Osteocyte (in vitro differentiated cells): ENCODE measurements around the gene PLCH2. TPM values are rescaled to one million over a fixed set of nuclear protein-coding genes. Genes with fewer than 3 reads are reported as not detected.

Experiments
- DNase-seq: peaks from one replicate; pipeline ENCODE4 v3.0.0; 2021; ENCODE audit warnings: mixed read lengths; ENCODE audit not compliant: unreplicated experiment; ENCODE audit errors: extremely low spot score
- H3K27ac Mint-ChIP-seq: one replicate; pipeline ENCODE4 v1.8.0; 2021; ENCODE audit warnings: mild to moderate bottlenecking, mixed read lengths; ENCODE audit not compliant: unreplicated experiment
- H3K27me3 Mint-ChIP-seq: one replicate; pipeline ENCODE4 v1.8.0; 2021; ENCODE audit warnings: mixed read lengths; ENCODE audit not compliant: unreplicated experiment
- H3K36me3 Mint-ChIP-seq: one replicate; pipeline ENCODE4 v1.8.0; 2021; ENCODE audit warnings: mixed read lengths; ENCODE audit not compliant: unreplicated experiment
- H3K4me1 Mint-ChIP-seq: one replicate; pipeline ENCODE4 v1.8.0; 2021; ENCODE audit warnings: mixed read lengths; ENCODE audit not compliant: unreplicated experiment
- H3K4me3 Mint-ChIP-seq: one replicate; pipeline ENCODE4 v1.8.0; 2021; ENCODE audit warnings: mild to moderate bottlenecking, moderate library complexity, mixed read lengths; ENCODE audit not compliant: unreplicated experiment
- H3K9me3 Mint-ChIP-seq: one replicate; pipeline ENCODE4 v1.8.0; 2021; ENCODE audit warnings: mixed read lengths; ENCODE audit not compliant: unreplicated experiment
- total RNA-seq: library from RNA; stranded (reverse); gene quantifications from 2 replicates; pipeline ENCODE4 v1.2.1, GENCODE V29; 2021
- TF ChIP-seq, protein P1 (sequence below): fragments of 200-600 bp; sonication (generic); IDR thresholded peaks from 2 replicates; pipeline ENCODE4 v1.5.0; 2021; ENCODE audit warnings: antibody characterized with exemption, mild to moderate bottlenecking, moderate library complexity

The PLCH2 gene
- total RNA-seq, 1 donor from 2014 or later: 12.6 TPM

DNA sequence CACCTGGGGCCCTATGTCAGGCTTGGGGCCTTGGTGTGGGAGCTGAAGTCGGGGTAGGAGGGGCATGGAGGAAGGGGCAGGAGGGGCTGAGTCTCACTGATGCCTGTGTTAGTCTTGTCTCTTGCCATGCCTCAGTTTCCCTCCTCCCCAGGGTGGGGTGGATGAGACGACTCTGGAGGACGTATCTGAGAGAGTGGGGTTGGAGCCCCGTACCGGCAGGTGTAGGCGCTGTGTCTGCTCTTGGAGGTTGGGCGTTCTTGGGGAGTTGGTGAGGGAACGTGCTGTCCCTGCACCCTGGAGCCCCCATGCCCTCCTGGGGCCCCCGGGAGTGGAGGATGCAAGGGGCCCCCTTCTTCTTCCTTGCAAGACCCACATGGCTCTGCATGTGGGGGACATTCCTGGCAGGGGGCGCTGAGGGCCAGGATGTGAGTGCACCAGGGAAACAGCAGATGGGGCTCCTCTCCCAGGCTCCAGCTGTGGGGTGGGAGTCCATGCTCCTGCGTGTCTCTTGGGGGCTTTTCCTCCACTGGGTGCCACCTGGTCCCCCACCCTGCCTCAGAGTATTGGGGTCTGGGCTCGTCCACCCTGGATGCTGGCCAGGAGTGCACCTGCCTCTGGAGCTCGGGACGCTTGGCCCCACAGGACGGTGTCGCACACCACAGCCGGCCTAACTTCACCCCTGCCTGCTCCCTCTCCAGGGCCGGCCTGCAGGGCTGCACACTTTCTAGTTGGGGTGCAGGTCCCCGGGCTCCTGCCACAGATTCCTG is 78.7 kb downstream of the PLCH2 start:
- TF ChIP-seq, protein P1, sequence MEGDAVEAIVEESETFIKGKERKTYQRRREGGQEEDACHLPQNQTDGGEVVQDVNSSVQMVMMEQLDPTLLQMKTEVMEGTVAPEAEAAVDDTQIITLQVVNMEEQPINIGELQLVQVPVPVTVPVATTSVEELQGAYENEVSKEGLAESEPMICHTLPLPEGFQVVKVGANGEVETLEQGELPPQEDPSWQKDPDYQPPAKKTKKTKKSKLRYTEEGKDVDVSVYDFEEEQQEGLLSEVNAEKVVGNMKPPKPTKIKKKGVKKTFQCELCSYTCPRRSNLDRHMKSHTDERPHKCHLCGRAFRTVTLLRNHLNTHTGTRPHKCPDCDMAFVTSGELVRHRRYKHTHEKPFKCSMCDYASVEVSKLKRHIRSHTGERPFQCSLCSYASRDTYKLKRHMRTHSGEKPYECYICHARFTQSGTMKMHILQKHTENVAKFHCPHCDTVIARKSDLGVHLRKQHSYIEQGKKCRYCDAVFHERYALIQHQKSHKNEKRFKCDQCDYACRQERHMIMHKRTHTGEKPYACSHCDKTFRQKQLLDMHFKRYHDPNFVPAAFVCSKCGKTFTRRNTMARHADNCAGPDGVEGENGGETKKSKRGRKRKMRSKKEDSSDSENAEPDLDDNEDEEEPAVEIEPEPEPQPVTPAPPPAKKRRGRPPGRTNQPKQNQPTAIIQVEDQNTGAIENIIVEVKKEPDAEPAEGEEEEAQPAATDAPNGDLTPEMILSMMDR: peak; percentile 52
- Mint-ChIP-seq H3K4me3 (no peak overlapping the region), H3K9me3 (no peaks in the 10 kb centered on the region), H3K27ac (no peak overlapping the region), H3K27me3 (no peaks in the 10 kb centered on the region), H3K4me1 (peaks cover 22% of the 10 kb centered on the region), H3K36me3 (no peaks in the 10 kb centered on the region)
- DNase-seq: no peak

Other genes starting within 250 kb of the PLCH2 start
- gene SKI, start 248.0 kb upstream of the PLCH2 start, total RNA-seq: 131 and 132 TPM in 2 replicates
- gene MORN1, start 84.7 kb upstream of the PLCH2 start, total RNA-seq: 10.9 and 12.7 TPM in 2 replicates
- 144 and 147 TPM in 2 replicates for gene RER1, start 84.4 kb upstream of the PLCH2 start, total RNA-seq
- 23.1 and 25.6 TPM in 2 replicates for gene PEX10, start 63.7 kb upstream of the PLCH2 start, total RNA-seq
- 34.1 and 34.4 TPM in 2 replicates for gene PANK4, start 50.3 kb downstream of the PLCH2 start, total RNA-seq
- gene HES5, start 54.0 kb downstream of the PLCH2 start, total RNA-seq: 0.29 TPM in 1 of 2 replicates, not detected in the other
- gene TNFRSF14, start 80.1 kb downstream of the PLCH2 start, total RNA-seq: 6.5 TPM in 2 replicates
- 24.0 and 24.8 TPM in 2 replicates for gene PRXL2B, start 110.5 kb downstream of the PLCH2 start, total RNA-seq
- gene MMEL1, start 156.7 kb downstream of the PLCH2 start, total RNA-seq: not detected in 2 replicates